ENCODE measurements around the gene CZIB.

The CZIB gene

DNA sequence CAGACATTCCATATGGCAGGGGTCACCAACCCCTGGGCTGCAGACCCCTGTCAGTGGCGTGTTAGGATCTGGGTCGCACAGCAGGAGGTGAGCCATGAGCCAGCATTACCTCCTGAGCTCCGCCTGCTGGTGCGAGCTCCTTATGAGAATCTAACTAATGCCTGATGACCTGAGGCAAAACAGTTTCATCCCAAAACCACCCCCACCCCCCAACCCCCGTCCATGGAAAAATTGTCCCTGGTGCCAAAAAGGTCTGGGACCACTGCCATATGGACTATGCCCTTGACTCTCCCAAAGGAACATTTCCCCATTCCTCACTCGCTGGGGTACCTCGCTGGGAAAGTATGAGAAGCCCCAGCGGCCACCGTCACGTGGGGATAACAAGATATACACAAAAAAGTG lies 30.2 kb downstream of the CZIB start:
- H3K4me1 ChIP-seq (ENCODE audit: insufficient read depth, poor library complexity, severe bottlenecking) = no peaks in the 10 kb centered on the region
- no peak overlapping the region for H3K27ac ChIP-seq (ENCODE audit: poor library complexity, severe bottlenecking)
- DNase-seq (ENCODE audit: low spot score) = no peak
- no peak for ATAC-seq (ENCODE audit: low read depth)
- H3K27me3 ChIP-seq (ENCODE audit: insufficient read depth, poor library complexity, severe bottlenecking) = no peaks in the 10 kb centered on the region
- no peak for TF ChIP-seq CTCF (IDR thresholded peaks at IDR 0.05; ENCODE audit: poor library complexity, severe bottlenecking)
- H3K36me3 ChIP-seq (ENCODE audit: low read depth) = no peaks in the 10 kb centered on the region
- no peak overlapping the region for H3K4me3 ChIP-seq (ENCODE audit: severe bottlenecking)
- no peaks in the 10 kb centered on the region for H3K9me3 ChIP-seq (ENCODE audit: severe bottlenecking)

GRCh38 chr1:53189061-53189460 lies 31.4 kb downstream of the CZIB start:
- no peak overlapping the region for H3K4me3 ChIP-seq (ENCODE audit: severe bottlenecking)
- H3K36me3 ChIP-seq (ENCODE audit: low read depth) = no peaks in the 10 kb centered on the region
- ATAC-seq (ENCODE audit: low read depth) = no peak
- no peaks in the 10 kb centered on the region for H3K27me3 ChIP-seq (ENCODE audit: insufficient read depth, poor library complexity, severe bottlenecking)
- no peaks in the 10 kb centered on the region for H3K9me3 ChIP-seq (ENCODE audit: severe bottlenecking)
- no peak overlapping the region for H3K27ac ChIP-seq (ENCODE audit: poor library complexity, severe bottlenecking)
- H3K4me1 ChIP-seq (ENCODE audit: insufficient read depth, poor library complexity, severe bottlenecking) = no peaks in the 10 kb centered on the region
- no peak for TF ChIP-seq CTCF (IDR thresholded peaks at IDR 0.05; ENCODE audit: poor library complexity, severe bottlenecking)
- DNase-seq (ENCODE audit: low spot score) = no peak

GRCh38 chr1:53188099-53188498 lies 32.3 kb downstream of the CZIB start:
- ATAC-seq (ENCODE audit: low read depth) = peak; percentile 76; the same call in 2 of the 3 replicates
- H3K4me3 ChIP-seq (ENCODE audit: severe bottlenecking) = no peak overlapping the region
- TF ChIP-seq CTCF (IDR thresholded peaks at IDR 0.05; ENCODE audit: poor library complexity, severe bottlenecking) = no peak
- no peak for DNase-seq (ENCODE audit: low spot score)
- no peaks in the 10 kb centered on the region for H3K4me1 ChIP-seq (ENCODE audit: insufficient read depth, poor library complexity, severe bottlenecking)
- no peak overlapping the region for H3K27ac ChIP-seq (ENCODE audit: poor library complexity, severe bottlenecking)
- no peaks in the 10 kb centered on the region for H3K9me3 ChIP-seq (ENCODE audit: severe bottlenecking)
- no peaks in the 10 kb centered on the region for H3K36me3 ChIP-seq (ENCODE audit: low read depth)
- no peaks in the 10 kb centered on the region for H3K27me3 ChIP-seq (ENCODE audit: insufficient read depth, poor library complexity, severe bottlenecking)

DNA sequence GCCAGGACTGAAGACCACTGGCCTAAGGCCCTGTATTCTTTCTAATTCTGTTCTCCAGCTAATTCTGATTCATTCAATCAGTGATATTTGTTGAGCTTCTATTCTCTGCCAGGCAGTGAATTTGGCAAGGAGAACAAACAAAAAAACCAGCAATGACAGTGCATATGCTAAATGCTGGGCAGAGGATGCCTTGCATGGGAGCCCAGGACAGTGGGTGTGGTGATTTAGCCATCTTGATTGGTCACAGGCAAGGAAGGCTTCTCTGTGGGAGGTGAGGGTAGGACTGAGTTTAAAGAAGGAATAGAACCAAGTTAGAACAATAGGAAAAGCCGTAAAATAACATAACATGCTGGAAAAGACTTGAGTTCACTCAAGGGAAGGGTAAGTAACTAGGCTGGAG lies 33.0 kb downstream of the CZIB start:
- H3K27ac ChIP-seq (ENCODE audit: poor library complexity, severe bottlenecking) = no peak overlapping the region
- H3K36me3 ChIP-seq (ENCODE audit: low read depth) = no peaks in the 10 kb centered on the region
- no peaks in the 10 kb centered on the region for H3K27me3 ChIP-seq (ENCODE audit: insufficient read depth, poor library complexity, severe bottlenecking)
- no peak overlapping the region for H3K4me3 ChIP-seq (ENCODE audit: severe bottlenecking)
- no peak for TF ChIP-seq CTCF (IDR thresholded peaks at IDR 0.05; ENCODE audit: poor library complexity, severe bottlenecking)
- ATAC-seq (ENCODE audit: low read depth) (no peak), DNase-seq (ENCODE audit: low spot score) (no peak)
- no peaks in the 10 kb centered on the region for H3K4me1 ChIP-seq (ENCODE audit: insufficient read depth, poor library complexity, severe bottlenecking)
- no peaks in the 10 kb centered on the region for H3K9me3 ChIP-seq (ENCODE audit: severe bottlenecking)

DNA sequence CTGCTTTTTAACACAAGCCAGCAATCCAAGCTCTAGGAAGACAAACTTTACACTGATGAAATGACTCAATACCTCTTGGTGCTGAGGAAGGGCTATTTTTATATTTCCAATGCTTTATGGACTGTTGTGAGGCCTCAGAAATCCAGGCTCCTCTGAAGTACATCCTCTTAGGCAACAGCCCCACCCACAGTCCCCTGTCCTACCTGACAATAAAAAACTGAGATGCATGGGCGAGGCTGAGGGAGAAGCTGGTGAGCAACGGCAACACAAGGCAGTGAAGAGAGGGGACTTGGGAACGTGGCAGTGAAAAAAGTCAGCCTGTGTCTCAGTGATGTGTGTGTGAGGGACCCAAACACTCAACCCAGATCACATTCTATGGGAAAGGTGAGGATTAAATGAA lies 33.9 kb downstream of the CZIB start:
- Histone ChIP-seq H3K9me3 (ENCODE audit: severe bottlenecking) (no peaks in the 10 kb centered on the region), H3K36me3 (ENCODE audit: low read depth) (no peaks in the 10 kb centered on the region), H3K4me1 (ENCODE audit: insufficient read depth, poor library complexity, severe bottlenecking) (no peaks in the 10 kb centered on the region), H3K27me3 (ENCODE audit: insufficient read depth, poor library complexity, severe bottlenecking) (no peaks in the 10 kb centered on the region), H3K4me3 (ENCODE audit: severe bottlenecking) (no peak overlapping the region), H3K27ac (ENCODE audit: poor library complexity, severe bottlenecking) (no peak overlapping the region)
- DNase-seq (ENCODE audit: low spot score) = no peak
- no peak for TF ChIP-seq CTCF (IDR thresholded peaks at IDR 0.05; ENCODE audit: poor library complexity, severe bottlenecking)
- no peak for ATAC-seq (ENCODE audit: low read depth)
